Measurements from ENCODE around the gene GFRA1.

- no peak for TF ChIP-seq CTCF (IDR thresholded peaks at IDR 0.05; ENCODE audit: borderline replicate concordance, extremely low read depth, low read length, poor library complexity, severe bottlenecking)
- no peak for TF ChIP-seq EZH2 (IDR thresholded peaks at IDR 0.05; ENCODE audit: borderline replicate concordance, low read depth, low read length, severe bottlenecking)
These were observed 12.4 kb downstream of the GFRA1 start for GRCh38 chr10:116260599-116260998.
